Neutrophil (primary cell): ENCODE data around the gene CNTNAP2.

ENCODE experiments used
- H3K27ac ChIP-seq: fragments of 200-600 bp; sonication (generic); 2 replicates; pipeline ENCODE4 v1.5.1; 2016; ENCODE audit warnings: mild to moderate bottlenecking, moderate library complexity
- H3K27me3 ChIP-seq: fragments of 200-600 bp; sonication (generic); 2 replicates; pipeline ENCODE4 v1.6.0; 2016; ENCODE audit warnings: mild to moderate bottlenecking
- H3K36me3 ChIP-seq: fragments of 200-600 bp; sonication (generic); 2 replicates; pipeline ENCODE4 v1.5.1; 2017
- H3K4me1 ChIP-seq, 2 experiments: fragments of 200-600 bp in 1 of 2; sonication (generic) in 1 of 2; 1 replicate in 1 of 2; 2 replicates in 1 of 2; pipeline versions ENCODE4 v1.5.1 to v1.6.1; 2013 to 2016; ENCODE audit warnings: low read depth in 1 of 2, low read length in 1 of 2, mild to moderate bottlenecking in 1 of 2, moderate library complexity in 1 of 2; ENCODE audit not compliant: control insufficient read depth in 1 of 2, insufficient read depth in 1 of 2
- H3K4me3 ChIP-seq, 2 experiments: fragments of 200-600 bp in 1 of 2; sonication (generic) in 1 of 2; 1 replicate in 1 of 2; 2 replicates in 1 of 2; pipeline ENCODE4 v1.5.1; 2013 to 2016; ENCODE audit warnings: low read depth in 1 of 2, low read length in 1 of 2, mild to moderate bottlenecking in 1 of 2, moderate library complexity in 1 of 2
- H3K9me3 ChIP-seq: fragments of 200-600 bp; sonication (generic); 2 replicates; pipeline ENCODE4 v1.5.1; 2016
- TF ChIP-seq, protein P1 (sequence below): fragments of 200-600 bp; sonication (generic); IDR thresholded peaks from 2 replicates; pipeline ENCODE4 v1.5.1; 2016; ENCODE audit warnings: antibody characterized with exemption

Gene CNTNAP2

DNA sequence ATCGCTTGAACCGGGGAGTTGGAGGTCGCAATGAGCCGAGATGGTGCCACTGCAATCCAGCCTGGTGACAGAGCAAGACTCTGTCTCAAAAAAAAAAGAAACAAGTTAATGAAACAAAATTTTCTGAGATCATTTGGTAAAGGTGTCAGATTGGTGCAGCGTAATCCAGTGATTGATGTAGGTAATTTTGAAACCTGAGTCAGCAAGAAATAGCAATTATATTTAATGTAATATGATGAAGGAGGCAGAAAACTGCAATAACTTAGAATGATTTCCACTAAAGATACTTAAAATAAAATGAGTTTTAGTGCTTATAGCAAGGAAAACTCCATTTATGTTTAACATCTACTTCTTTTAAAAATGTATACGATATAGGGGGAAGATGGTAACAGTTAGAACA is 1424.1 kb downstream of the CNTNAP2 start:
- TF ChIP-seq, protein P1, sequence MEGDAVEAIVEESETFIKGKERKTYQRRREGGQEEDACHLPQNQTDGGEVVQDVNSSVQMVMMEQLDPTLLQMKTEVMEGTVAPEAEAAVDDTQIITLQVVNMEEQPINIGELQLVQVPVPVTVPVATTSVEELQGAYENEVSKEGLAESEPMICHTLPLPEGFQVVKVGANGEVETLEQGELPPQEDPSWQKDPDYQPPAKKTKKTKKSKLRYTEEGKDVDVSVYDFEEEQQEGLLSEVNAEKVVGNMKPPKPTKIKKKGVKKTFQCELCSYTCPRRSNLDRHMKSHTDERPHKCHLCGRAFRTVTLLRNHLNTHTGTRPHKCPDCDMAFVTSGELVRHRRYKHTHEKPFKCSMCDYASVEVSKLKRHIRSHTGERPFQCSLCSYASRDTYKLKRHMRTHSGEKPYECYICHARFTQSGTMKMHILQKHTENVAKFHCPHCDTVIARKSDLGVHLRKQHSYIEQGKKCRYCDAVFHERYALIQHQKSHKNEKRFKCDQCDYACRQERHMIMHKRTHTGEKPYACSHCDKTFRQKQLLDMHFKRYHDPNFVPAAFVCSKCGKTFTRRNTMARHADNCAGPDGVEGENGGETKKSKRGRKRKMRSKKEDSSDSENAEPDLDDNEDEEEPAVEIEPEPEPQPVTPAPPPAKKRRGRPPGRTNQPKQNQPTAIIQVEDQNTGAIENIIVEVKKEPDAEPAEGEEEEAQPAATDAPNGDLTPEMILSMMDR, result no peak

DNA sequence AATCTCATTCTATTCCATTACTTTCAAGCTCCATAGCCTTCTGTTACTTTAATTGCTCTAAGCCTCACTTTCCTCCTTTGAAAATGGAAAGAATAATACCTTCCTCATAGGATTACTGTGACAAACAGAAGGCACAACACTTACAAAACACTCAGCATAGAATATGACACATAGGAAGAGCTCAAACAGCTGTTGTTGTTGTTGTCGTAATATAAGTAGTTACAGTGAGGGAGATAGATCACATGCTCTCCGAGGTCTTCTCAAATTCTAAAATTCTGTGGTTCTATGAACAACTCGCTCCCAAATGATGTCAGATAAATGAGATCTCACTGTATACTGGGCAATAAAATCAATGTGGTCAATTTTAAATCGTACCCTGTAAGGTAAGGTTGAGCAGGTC is 1424.7 kb downstream of the CNTNAP2 start:
- no peaks in the 10 kb centered on the region for H3K4me1 ChIP-seq
- TF ChIP-seq, protein P1, result no peak
- H3K36me3 ChIP-seq, result no peaks in the 10 kb centered on the region
- H3K27me3 ChIP-seq, result no peaks in the 10 kb centered on the region
- no peak overlapping the region for H3K4me3 ChIP-seq
- no peaks in the 10 kb centered on the region for H3K9me3 ChIP-seq
- no peak overlapping the region for H3K27ac ChIP-seq

More for the DNA sequence above, 1424.1 kb downstream of the CNTNAP2 start:
- Histone ChIP-seq H3K36me3 (no peaks in the 10 kb centered on the region), H3K4me3 (no peak overlapping the region), H3K9me3 (no peaks in the 10 kb centered on the region), H3K27ac (no peak overlapping the region), H3K4me1 (no peaks in the 10 kb centered on the region), H3K27me3 (no peaks in the 10 kb centered on the region)

DNA sequence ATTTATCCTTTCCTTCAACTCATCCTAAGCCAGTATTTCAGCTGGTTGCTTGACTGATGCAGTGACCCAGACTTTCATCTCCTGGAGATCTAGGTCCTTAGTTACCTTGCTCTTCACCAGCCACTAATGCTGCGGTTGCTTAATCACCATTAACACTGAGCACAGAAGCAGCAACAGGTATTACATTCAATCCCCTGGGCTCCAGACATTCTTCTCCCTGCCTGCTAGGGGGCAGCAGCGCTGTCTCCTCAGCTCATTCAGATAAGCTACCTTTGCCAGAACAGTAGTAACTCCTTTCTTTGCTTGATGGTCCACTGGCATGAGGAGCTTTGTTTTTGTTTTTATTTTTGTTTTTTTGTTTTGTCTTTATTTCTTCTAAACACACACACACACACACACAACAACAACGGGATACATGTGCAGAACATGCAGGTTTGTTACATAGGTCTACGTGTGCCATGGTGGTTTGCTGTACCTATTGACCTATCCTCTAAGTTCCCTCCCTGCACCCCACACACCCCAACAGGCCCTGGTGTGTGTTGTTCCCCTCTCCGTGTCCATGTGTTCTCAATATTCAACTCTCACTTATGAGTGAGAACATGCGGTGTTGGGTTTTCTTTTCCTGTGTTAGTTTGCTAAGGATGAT is 1430.8 kb downstream of the CNTNAP2 start:
- Histone ChIP-seq H3K27ac (no peak overlapping the region), H3K27me3 (no peaks in the 10 kb centered on the region), H3K4me3 (no peak overlapping the region), H3K4me1 (no peaks in the 10 kb centered on the region), H3K9me3 (no peaks in the 10 kb centered on the region), H3K36me3 (no peaks in the 10 kb centered on the region)
- TF ChIP-seq, protein P1, result no peak

DNA sequence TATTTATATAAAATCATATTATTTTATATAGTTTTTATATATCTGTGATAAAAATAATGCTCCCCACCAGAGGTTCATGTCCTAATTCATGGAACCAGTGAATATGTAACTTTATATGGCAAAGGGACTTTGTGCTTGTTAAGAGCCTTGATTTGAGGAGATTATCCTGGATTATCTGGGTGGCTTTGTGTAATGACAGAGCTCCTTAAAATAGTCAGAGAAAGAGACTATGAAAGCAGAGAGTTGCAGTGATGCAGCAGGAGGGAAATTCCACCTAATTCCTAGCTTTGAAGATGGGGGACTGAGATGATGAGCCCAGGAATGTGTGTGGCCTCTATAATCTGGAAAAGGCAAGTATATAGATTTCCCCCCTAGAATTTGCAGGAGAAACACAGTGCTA is 1439.7 kb downstream of the CNTNAP2 start:
- TF ChIP-seq, protein P1, result no peak
- H3K36me3 ChIP-seq, result no peaks in the 10 kb centered on the region

DNA sequence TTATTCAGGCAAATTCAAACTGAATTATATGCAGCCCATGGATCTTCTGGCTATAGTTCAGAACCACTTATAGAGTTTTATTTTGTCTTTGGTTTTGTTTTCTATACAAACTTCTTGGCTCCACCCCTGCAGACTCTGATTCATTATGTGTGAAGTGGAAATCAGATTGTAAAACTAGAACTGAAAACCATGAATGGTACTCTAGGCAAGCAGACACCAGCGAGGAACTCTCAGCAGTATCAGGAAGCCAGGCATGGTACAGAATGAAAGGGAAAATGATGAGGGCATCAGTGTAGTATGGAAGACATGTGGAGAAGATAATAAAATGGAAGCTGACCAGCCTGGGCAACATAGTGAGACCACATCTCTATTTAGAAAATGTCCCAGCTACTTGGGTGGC is 1447.1 kb downstream of the CNTNAP2 start:
- no peaks in the 10 kb centered on the region for H3K27me3 ChIP-seq
- no peaks in the 10 kb centered on the region for H3K9me3 ChIP-seq
- H3K27ac ChIP-seq, result no peak overlapping the region
- H3K36me3 ChIP-seq, result no peaks in the 10 kb centered on the region
- H3K4me1 ChIP-seq, result no peaks in the 10 kb centered on the region
- H3K4me3 ChIP-seq, result no peak overlapping the region
- TF ChIP-seq, protein P1, result no peak

More for the DNA sequence above, 1439.7 kb downstream of the CNTNAP2 start:
- H3K27me3 ChIP-seq, result no peaks in the 10 kb centered on the region
- no peaks in the 10 kb centered on the region for H3K4me1 ChIP-seq
- H3K27ac ChIP-seq, result no peak overlapping the region
- H3K9me3 ChIP-seq, result no peaks in the 10 kb centered on the region
- no peak overlapping the region for H3K4me3 ChIP-seq
